Neural cell (in vitro differentiated cells): ENCODE measurements around the gene LSM6.

Experiments used
- EP300 ChIP-seq: fragments of 450-650 bp; conservative IDR thresholded peaks from 2 replicates; pipeline ENCODE4 v1.6.1; 2014; ENCODE audit warnings: antibody characterized with exemption, mild to moderate bottlenecking, moderate library complexity; ENCODE audit not compliant: poor library complexity, severe bottlenecking
- POLR2AphosphoS5 ChIP-seq: IDR thresholded peaks from 2 replicates; pipeline ENCODE4 v1.6.1; 2012
- TAF1 ChIP-seq: IDR thresholded peaks from 2 replicates; pipeline ENCODE4 v1.6.1; 2012; ENCODE audit warnings: low read depth
- TF ChIP-seq, protein P1 (sequence below): fragments of 450-650 bp; IDR thresholded peaks from 2 replicates; pipeline ENCODE4 v1.5.1; 2014; ENCODE audit warnings: antibody characterized with exemption, mild to moderate bottlenecking, moderate library complexity; ENCODE audit not compliant: poor library complexity, severe bottlenecking

- TF ChIP-seq EP300 (no peak), POLR2AphosphoS5 (no peak), TAF1 (no peak)
- TF ChIP-seq, protein P1, sequence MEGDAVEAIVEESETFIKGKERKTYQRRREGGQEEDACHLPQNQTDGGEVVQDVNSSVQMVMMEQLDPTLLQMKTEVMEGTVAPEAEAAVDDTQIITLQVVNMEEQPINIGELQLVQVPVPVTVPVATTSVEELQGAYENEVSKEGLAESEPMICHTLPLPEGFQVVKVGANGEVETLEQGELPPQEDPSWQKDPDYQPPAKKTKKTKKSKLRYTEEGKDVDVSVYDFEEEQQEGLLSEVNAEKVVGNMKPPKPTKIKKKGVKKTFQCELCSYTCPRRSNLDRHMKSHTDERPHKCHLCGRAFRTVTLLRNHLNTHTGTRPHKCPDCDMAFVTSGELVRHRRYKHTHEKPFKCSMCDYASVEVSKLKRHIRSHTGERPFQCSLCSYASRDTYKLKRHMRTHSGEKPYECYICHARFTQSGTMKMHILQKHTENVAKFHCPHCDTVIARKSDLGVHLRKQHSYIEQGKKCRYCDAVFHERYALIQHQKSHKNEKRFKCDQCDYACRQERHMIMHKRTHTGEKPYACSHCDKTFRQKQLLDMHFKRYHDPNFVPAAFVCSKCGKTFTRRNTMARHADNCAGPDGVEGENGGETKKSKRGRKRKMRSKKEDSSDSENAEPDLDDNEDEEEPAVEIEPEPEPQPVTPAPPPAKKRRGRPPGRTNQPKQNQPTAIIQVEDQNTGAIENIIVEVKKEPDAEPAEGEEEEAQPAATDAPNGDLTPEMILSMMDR = no peak
Observed at GRCh38 chr4:146179784-146180370, 4.4 kb downstream of the LSM6 start.
